HG03175 (cell line): ENCODE measurements around the gene PRKAR1B.

Experiments
- ATAC-seq: cut with Tn5 transposase; IDR thresholded peaks from one replicate; pipeline ENCODE4 v1.9.1; 2021; ENCODE audit warnings: mild to moderate bottlenecking, moderate library complexity; ENCODE audit not compliant: unreplicated experiment

Gene PRKAR1B

DNA sequence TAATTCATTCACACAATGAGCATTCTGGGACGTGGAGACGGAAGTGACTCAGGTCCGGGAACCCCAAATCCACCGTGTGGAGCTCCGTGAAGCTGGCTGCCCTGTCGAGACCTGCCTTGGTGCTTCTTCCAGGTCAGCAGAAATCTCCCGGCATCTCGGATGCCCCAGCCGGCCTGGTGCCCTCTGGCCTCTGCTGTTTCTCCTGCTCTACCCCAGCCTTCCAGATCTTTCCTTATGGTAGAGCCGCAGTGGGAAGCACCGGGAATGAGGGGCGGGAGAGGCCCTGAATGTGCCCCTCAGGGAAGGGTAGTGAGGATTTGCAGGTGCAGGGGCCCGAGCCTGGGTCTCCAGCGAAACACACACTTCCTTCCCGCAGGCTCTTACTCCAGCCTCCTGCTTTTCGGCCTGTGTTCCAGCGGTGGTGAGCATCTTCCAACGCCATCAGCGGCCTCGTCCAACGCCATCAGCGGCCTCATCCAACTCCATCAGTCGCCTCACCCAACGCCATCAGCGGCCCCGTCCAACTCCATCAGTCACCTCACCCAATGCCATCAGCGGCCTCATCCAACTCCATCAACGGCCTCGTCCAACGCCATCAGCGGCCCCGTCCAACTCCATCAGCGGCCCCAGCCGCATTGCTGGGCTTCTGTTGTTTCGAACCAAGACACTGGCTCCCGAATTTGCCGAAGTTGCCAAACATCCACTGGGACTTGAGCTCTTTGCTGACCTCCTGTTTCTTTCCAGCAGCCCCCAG is 150.4 kb downstream of the PRKAR1B start:
- no peak for ATAC-seq

DNA sequence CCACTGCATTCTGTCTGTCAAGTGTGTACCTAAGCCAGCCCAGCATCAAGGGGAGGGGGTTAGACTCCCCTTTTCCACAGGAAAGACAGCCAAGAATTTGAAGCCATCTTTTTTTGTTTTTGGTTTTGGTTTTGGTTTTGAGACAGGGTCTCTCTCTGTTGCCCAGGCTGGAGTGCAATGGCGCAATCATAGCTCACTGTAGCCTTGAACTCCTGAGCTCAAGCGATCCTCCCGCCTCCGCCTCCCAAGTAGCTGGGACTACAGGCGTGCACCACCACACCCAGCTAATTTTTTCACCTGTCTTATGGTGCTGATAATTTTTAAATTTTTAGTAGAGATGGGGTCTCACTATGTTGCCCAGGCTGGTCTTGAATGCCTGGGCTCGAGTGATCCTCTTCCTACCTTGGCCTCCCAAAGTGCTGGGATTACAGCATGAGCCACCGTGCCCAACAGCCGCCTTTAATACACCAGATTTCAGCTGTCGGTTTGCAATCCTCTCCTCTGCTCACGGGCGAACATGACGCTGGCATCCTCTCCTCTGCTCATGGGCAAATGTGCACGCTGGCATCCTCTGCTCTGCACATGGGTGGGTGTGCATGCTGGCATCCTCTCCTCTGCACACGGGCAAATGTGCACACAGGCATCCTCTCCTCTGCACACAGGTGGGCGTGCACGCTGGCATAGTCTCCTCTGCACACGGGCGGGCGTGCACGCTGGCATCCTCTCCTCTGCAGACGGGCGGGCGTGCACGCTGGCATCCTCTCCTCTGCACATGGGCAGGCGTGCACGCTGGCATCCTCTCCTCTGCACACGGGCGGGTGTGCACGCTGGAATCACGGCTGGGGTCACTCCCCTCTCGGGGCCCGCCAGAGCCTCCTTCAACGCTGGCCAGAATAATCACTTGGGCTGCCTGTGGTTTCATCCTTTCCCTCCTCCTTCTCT is 151.4 kb downstream of the PRKAR1B start:
- ATAC-seq = no peak

DNA sequence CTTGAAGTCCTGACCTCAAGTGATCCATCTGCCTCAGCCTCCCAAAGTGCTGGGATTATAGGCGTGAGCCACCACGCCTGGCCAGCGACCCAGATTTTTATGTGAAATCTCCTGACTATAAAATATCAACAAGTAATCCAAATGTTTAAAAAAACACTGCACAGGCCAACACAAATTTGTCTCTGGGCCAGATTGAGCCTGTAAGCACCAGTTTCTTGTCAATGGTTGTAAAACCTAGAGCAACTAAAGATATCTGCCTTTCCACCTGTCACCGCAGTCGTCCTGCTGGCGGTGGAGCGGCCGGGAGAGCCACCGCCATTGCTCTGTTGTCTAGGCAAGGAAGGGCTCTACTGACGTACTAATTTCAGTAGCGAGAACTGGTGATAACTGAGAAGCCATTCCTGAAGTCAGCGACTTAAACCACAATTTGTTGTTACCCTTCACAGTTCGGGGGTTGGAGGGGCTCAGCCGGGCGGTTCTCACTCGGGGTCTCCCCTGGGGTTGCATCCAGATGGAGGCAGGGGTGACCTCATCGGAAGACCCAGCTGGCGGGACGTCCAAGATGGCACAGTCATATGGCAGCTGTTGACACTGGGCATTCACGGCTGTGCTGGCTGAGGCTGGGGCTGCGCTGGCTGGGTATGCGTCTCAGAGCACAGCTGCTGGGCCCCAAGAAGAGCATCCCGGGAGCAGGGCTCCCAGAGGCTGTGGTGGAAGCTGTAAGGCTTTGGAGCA is 152.3 kb downstream of the PRKAR1B start:
- ATAC-seq = no peak

DNA sequence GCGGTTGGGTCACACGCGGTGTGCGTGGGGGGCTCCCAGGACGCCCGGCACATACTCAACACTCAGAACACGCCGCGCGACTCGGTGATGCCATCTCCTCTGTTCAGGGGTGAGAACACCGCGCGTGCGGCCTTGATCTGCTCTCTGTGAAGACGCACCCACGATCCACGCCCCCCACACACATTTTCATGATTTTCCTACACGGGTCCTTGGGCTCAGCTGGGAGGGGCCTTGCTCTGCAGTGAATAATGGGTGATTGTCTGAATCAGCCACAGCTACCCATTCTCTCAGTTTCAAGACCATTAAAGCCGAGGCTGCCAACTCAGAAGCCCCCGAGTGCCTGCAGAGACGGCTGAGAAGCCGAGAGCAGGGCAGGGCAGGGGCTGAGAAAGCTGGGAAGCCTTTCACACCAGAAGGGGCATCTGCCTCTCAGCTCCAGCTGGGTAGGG is 153.1 kb downstream of the PRKAR1B start:
- no peak for ATAC-seq

DNA sequence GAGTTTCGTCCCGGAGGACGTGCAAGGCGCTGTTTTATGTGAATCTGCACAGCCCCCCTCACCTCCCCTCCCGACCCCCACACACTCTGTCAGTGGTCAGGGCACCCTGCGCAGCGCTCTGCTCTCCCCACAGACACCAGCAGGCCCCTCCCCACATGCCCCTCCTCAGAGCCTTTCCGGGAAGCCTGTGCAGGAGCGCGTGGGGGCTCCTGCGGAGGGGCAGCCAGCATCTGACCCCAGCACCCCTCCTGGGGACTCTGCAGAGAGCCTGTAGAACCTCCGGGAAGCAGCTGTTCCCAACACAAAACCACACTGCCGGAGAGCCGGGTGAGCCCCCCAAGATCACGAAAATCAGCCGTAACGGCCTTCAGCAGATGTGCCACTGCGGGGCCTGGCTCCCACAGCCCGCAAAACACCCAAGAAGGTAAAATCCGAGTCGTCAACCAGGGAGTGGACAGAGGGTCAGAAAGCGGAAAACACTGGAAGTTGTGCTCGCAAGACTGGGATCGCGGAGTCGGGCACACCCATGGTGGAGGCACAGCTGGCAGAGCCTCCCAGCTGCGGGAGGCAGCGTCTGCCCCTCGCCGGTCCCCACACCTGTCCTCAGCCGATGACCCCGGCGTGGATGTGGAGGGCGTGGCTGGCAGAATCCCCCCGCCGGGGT is 153.7 kb downstream of the PRKAR1B start:
- no peak for ATAC-seq

DNA sequence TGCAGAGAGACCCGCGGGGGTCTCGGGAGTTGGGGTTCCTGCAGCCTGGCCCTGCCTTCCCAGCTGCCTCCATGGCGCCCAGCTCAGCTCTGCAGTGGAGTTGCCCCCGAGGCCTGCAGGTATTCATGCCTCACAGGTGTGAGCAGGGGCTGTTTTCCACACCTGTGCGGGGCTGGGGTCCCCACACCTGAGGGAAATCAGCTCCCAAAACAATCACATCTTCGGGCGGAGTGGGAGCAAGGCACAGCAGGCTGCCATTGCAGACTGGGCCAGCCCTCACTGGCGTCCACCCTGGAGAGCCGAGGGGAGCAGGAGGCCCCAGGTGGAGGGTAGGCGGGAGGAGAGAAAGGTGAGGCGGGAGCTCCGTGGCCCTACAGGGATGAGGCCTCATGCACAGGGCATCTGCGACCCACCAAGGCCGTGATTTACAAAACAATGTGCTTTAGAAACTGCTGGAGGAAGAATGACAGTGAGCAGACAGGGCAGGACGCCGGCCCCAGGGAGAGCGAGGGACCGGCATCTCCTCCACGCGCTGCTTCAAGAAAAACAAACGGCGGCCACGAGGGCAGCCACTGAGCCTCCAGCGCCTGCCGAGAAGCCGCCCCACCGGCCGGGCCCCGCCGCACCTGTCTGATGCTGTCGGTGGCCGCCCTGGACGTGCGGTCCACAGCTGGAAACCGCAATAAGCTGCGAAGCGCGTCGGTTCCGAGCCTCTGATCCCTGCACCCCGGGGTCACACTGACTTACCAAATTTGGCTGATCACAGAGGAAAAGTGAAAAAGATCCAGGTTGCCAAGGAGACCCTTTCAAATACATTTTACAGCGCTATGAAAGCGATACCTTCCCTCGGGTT is 154.4 kb downstream of the PRKAR1B start:
- no peak for ATAC-seq

DNA sequence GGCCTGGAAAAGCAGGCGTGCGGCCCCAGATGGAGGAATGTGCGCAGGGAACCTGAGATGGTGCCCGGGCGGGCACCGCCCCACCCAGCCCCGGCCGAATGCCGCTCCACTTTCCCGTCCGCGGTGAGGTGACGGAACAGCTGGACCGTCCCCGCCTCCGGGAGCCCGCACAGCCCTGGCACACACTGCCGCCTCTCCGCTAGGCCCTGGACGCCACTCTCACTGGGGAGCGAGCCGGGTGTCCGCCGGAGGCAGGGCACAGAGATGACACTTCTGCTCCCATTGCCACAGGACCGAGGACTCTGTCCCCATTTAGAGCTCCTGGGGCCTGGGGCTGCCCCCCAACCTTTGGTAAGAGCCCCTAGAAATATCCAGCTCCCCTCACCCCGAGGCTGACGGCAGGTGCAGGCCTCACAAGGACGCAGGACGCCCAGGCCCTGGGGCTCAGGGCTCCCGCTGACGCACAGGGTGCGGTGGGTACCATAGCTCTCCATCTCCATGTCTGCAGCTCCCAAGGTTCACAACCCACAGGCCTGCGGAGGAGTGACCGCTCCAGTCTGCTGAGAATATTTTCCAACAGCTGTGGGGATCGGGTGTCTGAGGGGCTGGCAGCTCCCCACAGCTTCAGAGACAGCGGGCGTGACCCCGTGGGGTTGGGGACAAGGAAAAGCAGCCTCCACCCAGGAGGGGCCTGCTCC is 155.2 kb downstream of the PRKAR1B start:
- ATAC-seq = no peak

DNA sequence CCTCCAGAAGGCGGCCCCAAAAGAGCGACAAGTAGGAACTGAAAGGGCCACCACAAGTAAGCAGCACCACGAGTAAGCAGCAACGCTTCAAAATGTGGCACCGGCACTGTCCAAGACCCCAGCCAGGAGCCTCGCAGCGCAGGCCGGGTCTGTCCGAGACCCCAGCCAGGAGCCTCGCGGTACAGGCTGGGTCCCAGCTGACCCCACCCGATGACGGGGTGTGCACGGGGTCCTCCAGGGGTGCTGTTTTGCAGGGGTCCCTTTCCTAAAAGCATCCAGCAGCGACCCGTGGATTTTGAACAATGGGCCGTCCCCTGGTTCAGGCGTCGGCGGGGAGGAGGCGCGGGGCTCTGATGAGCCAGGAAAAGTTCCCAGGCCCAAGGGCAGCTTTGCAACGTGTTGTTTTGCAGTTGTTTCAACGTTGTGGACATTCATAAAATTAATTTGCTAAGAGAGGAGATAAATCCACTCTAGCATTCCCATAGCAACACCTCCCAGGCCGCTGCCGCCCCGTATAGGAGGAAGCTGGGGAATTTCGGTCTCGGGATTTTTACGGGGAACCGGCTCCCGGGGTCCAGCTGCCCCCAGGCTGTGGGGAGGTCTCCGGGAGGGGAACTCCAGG is 155.9 kb downstream of the PRKAR1B start:
- ATAC-seq = no peak

DNA sequence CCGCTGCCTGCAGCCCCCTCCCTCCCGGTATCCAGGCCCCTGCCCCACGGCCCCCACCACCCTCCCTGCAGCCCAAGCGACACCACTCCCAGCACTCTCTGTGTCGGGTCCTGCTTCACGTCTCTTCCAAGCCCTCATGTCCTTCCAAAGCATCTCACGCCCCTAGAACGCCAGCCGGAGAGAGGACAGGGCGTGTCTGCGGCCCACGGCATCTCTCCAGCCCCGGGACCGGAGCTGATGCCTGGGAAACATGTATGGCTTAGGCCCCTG is 156.3 kb downstream of the PRKAR1B start:
- ATAC-seq = no peak

DNA sequence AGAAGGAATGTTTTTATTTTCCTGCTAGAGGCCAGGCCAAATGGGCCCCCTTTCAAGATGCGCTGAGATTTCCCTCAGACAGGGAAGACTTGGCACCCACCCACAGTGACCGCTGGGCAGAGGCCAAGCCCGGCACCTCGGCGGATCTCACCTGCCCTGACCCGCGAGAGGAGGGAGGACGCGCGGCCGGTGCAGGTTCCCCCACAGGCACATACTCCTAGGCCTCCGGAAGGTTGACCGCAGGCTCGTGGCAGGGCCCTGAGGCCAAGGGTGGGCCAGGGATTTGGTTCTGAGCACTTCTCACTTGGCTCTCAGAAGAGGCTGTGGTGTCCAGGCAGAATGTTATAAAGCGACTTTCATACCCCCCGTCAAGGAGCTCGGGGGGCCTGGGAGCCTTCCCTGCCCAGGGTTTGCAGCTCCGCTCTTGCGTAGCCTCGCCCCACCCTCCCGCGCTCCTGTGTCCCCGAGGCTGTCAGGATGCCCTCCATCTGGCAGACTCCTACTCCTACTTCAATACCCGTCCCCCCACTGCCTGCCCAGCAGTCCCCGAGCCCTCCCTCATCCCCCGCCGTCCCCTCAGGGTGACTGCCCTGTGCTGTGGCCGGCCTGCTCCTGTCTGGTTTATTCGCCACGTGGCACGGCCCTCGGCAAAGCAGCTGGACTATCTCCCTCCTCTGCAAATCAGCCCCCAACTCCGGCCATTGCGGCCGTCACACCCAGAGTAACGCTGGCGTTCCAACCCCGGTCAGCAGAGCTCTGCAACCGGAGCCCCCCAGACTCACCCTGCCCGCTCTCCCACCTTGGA is 156.9 kb downstream of the PRKAR1B start:
- ATAC-seq = no peak

DNA sequence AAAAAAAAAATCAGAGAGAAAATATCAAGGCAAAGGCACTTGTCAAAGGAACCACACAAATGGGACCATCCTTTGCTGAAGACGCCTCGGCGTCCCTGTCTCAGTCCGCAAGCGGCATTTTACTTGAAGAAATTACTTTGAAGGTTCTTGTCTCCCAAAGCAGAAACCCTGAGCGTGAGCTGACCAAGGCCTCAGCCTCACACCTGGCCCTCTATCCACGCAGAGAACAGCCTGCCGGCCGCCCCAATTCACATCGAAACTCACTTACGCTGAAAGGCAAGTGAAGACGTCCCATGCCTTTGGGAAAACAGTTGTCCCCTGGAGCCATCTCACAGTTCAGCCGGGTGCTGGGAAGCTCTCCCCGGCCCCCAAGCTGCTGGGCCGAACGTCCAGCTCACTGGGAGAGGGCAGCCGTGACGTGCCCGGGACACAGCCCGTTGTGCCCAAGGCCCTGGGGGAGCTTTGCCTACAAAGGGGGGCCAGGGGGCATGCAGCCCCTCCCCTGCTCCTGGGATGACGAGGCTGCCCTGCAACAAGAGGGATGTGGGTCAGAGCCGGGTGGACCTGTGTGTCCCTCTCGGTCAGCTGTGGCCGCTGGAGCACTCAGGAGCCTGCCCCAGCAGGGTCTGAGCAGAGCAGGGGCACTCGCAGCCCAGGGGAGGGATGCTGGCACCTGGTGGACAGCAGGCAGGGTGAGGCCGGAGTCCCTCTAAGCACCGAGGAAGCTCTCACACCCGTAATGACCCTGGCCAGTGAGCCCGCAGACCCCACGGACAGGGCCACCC is 157.8 kb downstream of the PRKAR1B start:
- ATAC-seq = no peak

DNA sequence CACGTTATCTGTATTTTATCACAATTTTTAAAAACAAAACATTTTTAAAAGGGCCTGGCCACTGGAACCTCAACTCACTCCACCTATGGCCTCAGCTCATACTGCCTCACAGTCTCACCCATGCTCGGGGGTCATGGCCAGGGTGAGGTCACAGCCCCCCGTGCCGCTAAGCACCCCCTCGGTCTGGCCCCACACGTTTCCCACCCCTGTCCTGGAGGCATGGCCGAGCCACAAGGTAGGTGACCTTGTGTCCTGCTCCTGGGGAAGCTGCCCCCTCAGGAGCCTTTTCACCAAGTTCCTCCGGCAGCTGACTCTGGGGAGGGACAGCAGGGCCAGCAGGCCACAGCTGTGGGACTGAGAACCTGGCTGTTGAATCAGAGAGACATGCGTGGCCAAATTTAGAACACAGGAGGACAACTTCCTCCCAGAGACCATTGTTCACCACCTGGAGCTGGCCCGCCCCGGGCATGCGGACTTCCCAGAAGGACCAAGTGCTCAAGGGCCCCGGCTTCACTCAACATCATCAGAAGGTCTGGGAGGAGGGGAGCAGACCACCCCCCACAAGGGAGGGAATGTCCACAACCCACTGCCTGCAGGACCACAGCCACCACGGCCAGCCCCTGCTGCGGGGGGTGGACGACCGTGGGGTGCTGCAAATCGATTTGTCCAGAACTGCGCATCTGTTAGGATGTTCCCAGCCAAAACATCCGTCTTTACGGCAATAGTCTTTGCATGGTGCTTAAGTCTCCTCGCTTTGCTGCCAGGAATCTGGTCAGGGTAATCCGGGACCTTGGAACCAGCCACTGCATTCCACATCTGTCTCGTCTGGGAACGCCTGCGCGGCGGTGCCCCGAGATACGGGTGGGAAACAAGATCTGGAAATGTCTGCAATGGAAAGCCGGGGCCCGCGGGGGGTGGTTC is 158.8 kb downstream of the PRKAR1B start:
- ATAC-seq = no peak

DNA sequence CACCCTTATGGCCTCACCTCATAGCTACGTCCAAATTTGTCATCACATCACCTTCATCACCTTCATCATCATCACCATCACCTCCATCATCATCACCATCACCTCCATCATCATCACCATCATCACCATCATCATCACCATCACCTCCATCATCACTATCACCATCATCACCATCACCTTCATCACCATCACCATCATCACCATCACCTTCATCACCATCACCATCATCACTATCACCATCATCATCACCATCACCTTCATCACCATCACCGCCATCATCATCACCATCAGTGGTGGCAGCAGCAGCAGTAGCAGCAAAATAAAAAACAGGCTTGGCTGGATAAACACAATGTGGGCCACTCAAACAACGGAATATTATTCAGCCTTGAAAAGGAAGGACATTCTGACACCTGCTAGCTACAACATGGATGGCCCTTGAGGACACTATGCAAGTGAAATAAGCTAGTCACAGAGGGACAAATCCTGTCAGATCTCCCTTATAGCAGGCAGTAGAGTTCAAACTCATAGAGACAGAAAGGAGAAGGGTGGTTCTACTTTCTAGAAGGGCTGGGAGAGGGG is 159.7 kb downstream of the PRKAR1B start:
- ATAC-seq = no peak

DNA sequence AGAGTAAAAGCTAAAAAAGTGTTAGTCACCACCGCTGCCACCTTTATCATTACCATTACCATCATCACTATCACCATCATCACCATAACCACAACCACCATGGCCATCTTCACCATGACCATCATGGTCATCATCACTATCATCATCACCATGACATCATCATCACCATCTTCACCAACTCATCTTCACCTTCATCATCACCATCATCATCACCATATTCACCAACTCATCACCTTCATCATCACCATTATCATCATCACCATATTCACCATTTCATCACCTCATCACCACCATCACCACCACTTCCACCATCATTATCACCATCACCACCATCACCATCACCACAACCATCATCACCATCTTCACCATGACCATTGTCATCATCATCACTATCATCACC is 161.0 kb downstream of the PRKAR1B start:
- ATAC-seq = no peak

DNA sequence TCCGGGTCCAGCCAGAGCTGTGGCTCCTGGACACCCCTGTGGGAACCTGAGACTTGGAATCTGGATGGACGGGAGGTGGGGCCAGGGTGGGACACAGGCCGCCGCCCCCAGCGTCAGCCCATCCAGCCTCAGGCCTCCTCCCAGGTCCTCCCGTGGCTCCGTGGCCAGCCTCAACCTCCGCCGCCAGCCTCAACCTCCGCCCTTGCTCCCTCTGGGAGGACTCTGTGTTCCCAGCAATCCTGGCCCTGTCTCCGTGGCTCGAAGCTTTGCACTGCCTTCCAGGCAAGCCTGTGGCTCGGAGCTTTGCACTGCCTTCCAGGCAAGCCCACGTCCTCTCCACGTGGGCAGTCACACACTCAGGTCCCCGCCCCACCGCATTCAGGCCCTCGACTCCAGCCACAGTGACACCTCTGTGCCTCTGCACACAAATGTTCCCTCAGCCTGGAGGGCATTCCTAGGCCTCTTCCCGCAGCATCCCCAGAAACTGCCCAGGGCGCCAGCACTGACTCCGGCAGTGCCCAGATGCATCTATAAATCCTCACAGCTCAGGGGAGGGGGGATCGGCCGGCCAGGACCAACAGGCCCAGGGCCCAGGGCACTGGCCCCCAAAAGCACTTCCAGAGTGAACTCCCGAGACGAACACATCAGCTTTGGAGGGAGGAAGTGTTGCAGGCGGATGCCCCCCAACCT is 162.8 kb downstream of the PRKAR1B start:
- ATAC-seq = no peak
